GM12878 (cell line): ENCODE results near the gene RALGPS2.

Experiments
- BCLAF1 ChIP-seq: fragments of 450-650 bp; IDR thresholded peaks from 2 replicates; pipeline ENCODE4 v1.6.1; 2017; ENCODE audit warnings: antibody characterized with exemption, mild to moderate bottlenecking, moderate library complexity
- CEBPB ChIP-seq, 2 experiments: fragments of 150-350 bp in 1 of 2; IDR thresholded peaks; 2 replicates each; pipeline ENCODE4 v1.6.1; 2012 to 2014; ENCODE audit warnings: low read depth in 2 of 2, low read length in 2 of 2, borderline replicate concordance in 1 of 2, inconsistent platforms in 1 of 2
- EP300 ChIP-seq, 2 experiments: fragments of 150-350 bp in 1 of 2; IDR thresholded peaks; 2 replicates each; pipeline ENCODE4 v1.6.1; 2011 to 2012; ENCODE audit warnings: low read depth in 2 of 2, low read length in 2 of 2, borderline replicate concordance in 1 of 2, improper control_type of control experiment in 1 of 2, inconsistent platforms in 1 of 2; ENCODE audit not compliant: control insufficient read depth in 1 of 2
- FOXK2 ChIP-seq: fragments of 450-650 bp; IDR thresholded peaks from 2 replicates; pipeline ENCODE4 v1.6.1; 2017; ENCODE audit warnings: mild to moderate bottlenecking, moderate library complexity
- HDAC6 ChIP-seq: fragments of 200-600 bp; sonication (generic); IDR thresholded peaks from one replicate; pipeline ENCODE4 v1.8.0; 2017; ENCODE audit warnings: antibody characterized with exemption; ENCODE audit not compliant: unreplicated experiment
- LARP7 ChIP-seq: fragments of 450-650 bp; IDR thresholded peaks from 2 replicates; pipeline ENCODE4 v1.6.1; 2017; ENCODE audit warnings: mild to moderate bottlenecking
- MTA2 ChIP-seq: fragments of 450-650 bp; IDR thresholded peaks from 2 replicates; pipeline ENCODE4 v1.6.1; 2016; ENCODE audit warnings: low read depth, mild to moderate bottlenecking, moderate library complexity
- NBN ChIP-seq: fragments of 450-650 bp; IDR thresholded peaks from 2 replicates; pipeline ENCODE4 v1.6.1; 2016
- POLR2A ChIP-seq: IDR thresholded peaks from 2 replicates; pipeline ENCODE4 v1.6.1; 2011; ENCODE audit warnings: low read depth, mild to moderate bottlenecking, low read length
- TAF1 ChIP-seq: IDR thresholded peaks from 2 replicates; pipeline ENCODE4 v1.6.1; 2011; ENCODE audit warnings: mild to moderate bottlenecking, low read depth, low read length, borderline replicate concordance
- ZNF687 ChIP-seq: fragments of 450-650 bp; IDR thresholded peaks from 2 replicates; pipeline ENCODE4 v1.6.1; 2017; ENCODE audit warnings: mild to moderate bottlenecking, moderate library complexity
- TF ChIP-seq, protein P1 (sequence below), 3 experiments: IDR thresholded peaks in 2 of 3; conservative IDR thresholded peaks in 1 of 3; 2 replicates each; pipeline ENCODE4 v1.5.1; 2011; ENCODE audit warnings: low read depth in 3 of 3, low read length in 3 of 3, mild to moderate bottlenecking in 3 of 3, control low read depth in 2 of 3, moderate library complexity in 2 of 3, inconsistent platforms in 1 of 3, mixed read lengths in 1 of 3; ENCODE audit not compliant: control insufficient read depth in 2 of 3, insufficient read depth in 1 of 3; ENCODE audit errors: extremely low read depth in 1 of 3

DNA sequence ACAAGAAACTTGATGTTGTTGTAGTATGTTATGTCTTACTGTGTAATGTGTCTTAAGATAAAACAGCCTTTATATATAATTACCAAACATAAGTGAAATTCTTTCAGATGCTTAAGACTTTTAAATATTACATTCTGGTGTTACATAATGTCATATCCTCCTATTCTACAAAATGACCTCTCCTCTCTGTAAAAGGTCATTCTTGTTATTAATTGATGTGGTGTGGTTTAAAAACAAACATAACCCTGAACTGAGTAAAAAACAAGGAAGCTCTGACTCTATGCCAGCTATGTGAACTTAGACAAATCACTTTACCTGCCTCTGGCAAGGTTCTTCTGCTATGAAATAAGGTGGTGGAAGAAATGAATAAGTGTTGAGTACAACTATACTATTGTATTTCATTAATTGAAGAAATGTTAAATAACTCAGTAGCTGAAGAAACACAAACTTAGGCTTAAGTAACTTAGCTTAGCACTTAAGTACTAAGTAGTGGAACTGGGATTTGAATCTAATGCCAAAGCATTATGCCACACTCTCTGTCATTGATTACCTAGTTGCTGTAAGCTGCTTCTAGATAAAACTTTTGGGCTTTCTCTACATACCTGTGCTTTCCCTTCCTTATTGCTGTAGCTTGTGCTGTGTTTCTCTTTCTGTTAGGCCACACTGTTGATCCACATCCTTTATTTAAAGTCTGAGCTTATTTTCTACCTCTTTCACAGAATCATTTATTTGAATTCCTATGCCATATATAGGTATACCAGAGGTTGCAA is 146.7 kb downstream of the RALGPS2 start:
- TF ChIP-seq NBN (no peak), HDAC6 (no peak), BCLAF1 (no peak), EP300 (IDR thresholded peaks at IDR 0.05; ENCODE audit: borderline replicate concordance in 1 of 2, control insufficient read depth in 1 of 2, low read depth in 2 of 2, low read length in 2 of 2) (no peak), FOXK2 (no peak), CEBPB (IDR thresholded peaks at IDR 0.05; ENCODE audit: borderline replicate concordance in 1 of 2, low read depth in 2 of 2, low read length in 2 of 2) (no peak), TAF1 (no peak), POLR2A (no peak), MTA2 (no peak), LARP7 (no peak), ZNF687 (no peak)
- TF ChIP-seq, protein P1, sequence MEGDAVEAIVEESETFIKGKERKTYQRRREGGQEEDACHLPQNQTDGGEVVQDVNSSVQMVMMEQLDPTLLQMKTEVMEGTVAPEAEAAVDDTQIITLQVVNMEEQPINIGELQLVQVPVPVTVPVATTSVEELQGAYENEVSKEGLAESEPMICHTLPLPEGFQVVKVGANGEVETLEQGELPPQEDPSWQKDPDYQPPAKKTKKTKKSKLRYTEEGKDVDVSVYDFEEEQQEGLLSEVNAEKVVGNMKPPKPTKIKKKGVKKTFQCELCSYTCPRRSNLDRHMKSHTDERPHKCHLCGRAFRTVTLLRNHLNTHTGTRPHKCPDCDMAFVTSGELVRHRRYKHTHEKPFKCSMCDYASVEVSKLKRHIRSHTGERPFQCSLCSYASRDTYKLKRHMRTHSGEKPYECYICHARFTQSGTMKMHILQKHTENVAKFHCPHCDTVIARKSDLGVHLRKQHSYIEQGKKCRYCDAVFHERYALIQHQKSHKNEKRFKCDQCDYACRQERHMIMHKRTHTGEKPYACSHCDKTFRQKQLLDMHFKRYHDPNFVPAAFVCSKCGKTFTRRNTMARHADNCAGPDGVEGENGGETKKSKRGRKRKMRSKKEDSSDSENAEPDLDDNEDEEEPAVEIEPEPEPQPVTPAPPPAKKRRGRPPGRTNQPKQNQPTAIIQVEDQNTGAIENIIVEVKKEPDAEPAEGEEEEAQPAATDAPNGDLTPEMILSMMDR (IDR thresholded peaks at IDR 0.05 in 2 of 3, conservative IDR thresholded peaks at IDR 0.05 in 1 of 3; ENCODE audit: control insufficient read depth in 2 of 3, extremely low read depth in 1 of 3, insufficient read depth in 1 of 3, low read depth in 3 of 3, low read length in 3 of 3) = no peak
